ENCODE measurements around the gene EXOC5.
A peak's percentile ranks its signal among the peaks of the same experiment; 100 is the strongest.

EXOC5 gene

GRCh38 chr14:57277062-57277461 is 8.4 kb upstream of the EXOC5 start (continued):
- no peak for TF ChIP-seq ZNF426 (tag by site-specific recombination; IDR thresholded peaks at IDR 0.05)

GRCh38 chr14:57275023-57275664 is 6.4 kb upstream of the EXOC5 start:
- Histone ChIP-seq H3K9me3 (ENCODE audit: control insufficient read depth, insufficient read depth, low read depth, low read length) (no peaks in the 10 kb centered on the region), H3K4me1 (ENCODE audit: control insufficient read depth, insufficient read depth, low read length) (no peaks in the 10 kb centered on the region), H3K4me3 (ENCODE audit: low read depth, low read length) (no peak overlapping the region), H3K36me3 (ENCODE audit: control insufficient read depth in 2 of 2, insufficient read depth in 1 of 2, low read length in 2 of 2) (peaks cover 19 to 35% of the 10 kb centered on the region in 2 experiments), H3K27ac (ENCODE audit: extremely low read depth, low read depth, low read length) (no peak overlapping the region)
- TF ChIP-seq KLF10 (tag by site-specific recombination; IDR thresholded peaks at IDR 0.05) = no peak
- TF ChIP-seq ZNF596 (tag by site-specific recombination; IDR thresholded peaks at IDR 0.05) = peak; percentile 91
- ChIA-PET POLR2A (no interaction called here), CTCF (no interaction called here)

DNA sequence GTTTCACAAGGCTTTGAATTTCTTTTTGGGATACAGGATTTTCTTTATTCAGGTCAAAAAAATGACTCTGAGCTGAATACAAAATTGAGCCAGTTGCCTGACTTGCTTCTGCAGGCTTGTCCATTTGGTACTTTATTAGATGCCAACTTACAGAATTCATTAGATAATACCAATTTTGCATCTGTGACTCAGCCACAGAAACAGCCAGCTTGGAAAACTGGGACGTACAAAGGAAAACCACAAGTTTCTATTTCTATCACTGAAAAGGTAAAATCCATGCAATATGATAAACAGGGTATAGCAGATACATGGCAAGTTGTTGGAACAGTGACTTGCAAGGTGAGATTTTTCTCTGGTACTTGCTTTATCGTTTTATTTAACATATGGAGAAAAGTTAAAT is 5.8 kb upstream of the EXOC5 start:
- Histone ChIP-seq H3K4me3 (ENCODE audit: low read depth, low read length) (no peak overlapping the region), H3K9me3 (ENCODE audit: control insufficient read depth, insufficient read depth, low read depth, low read length) (no peaks in the 10 kb centered on the region), H3K36me3 (ENCODE audit: control insufficient read depth in 2 of 2, insufficient read depth in 1 of 2, low read length in 2 of 2) (peaks cover 19 to 32% of the 10 kb centered on the region in 2 experiments), H3K4me1 (ENCODE audit: control insufficient read depth, insufficient read depth, low read length) (no peaks in the 10 kb centered on the region), H3K27ac (ENCODE audit: extremely low read depth, low read depth, low read length) (no peak overlapping the region)
- CTCF ChIA-PET = no interaction called here
- TF ChIP-seq ZNF610 (tag by site-specific recombination; IDR thresholded peaks at IDR 0.05; ENCODE audit: borderline replicate concordance) (no peak), ZNF670 (tag by site-specific recombination; IDR thresholded peaks at IDR 0.05; ENCODE audit: low read depth) (no peak), ZNF138 (tag by site-specific recombination; IDR thresholded peaks at IDR 0.05; ENCODE audit: borderline replicate concordance) (no peak), ZSCAN18 (tag by site-specific recombination; IDR thresholded peaks at IDR 0.05) (no peak)
- POLR2A ChIA-PET = no interaction called here

DNA sequence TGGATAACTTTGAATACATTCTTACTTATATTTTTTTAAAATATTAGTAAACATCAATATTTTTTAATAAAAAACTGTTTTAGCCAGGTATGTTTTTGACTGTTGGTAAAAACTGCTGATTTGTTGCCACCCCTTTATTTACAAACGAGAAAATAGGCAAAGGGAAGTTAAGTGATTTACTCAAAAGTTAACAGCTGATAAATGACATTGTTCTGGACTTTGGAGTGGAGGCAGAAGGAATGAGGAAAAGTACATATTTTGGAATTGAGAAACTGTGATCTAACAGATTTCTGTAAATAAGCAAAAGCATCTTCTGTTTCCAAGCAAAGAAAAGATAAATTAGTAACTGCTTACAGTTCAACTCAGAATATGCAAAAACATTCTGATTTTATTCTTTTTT is 4.5 kb upstream of the EXOC5 start:
- Histone ChIP-seq H3K27ac (ENCODE audit: extremely low read depth, low read depth, low read length) (no peak overlapping the region), H3K36me3 (ENCODE audit: control insufficient read depth in 2 of 2, insufficient read depth in 1 of 2, low read length in 2 of 2) (peaks cover 19 to 26% of the 10 kb centered on the region in 2 experiments), H3K4me1 (ENCODE audit: control insufficient read depth, insufficient read depth, low read length) (no peaks in the 10 kb centered on the region), H3K9me3 (ENCODE audit: control insufficient read depth, insufficient read depth, low read depth, low read length) (no peaks in the 10 kb centered on the region), H3K4me3 (ENCODE audit: low read depth, low read length) (no peak overlapping the region)
- ChIA-PET CTCF (no interaction called here), POLR2A (no interaction called here)
- TF ChIP-seq ZNF513 (tag by site-specific recombination; IDR thresholded peaks at IDR 0.05) = no peak
- no peak for TF ChIP-seq TRIM28 (IDR thresholded peaks at IDR 0.05; ENCODE audit: borderline replicate concordance, low read length)
- TF ChIP-seq ZNF24 (tag by site-specific recombination; IDR thresholded peaks at IDR 0.05) = no peak
- TF ChIP-seq, protein P1, sequence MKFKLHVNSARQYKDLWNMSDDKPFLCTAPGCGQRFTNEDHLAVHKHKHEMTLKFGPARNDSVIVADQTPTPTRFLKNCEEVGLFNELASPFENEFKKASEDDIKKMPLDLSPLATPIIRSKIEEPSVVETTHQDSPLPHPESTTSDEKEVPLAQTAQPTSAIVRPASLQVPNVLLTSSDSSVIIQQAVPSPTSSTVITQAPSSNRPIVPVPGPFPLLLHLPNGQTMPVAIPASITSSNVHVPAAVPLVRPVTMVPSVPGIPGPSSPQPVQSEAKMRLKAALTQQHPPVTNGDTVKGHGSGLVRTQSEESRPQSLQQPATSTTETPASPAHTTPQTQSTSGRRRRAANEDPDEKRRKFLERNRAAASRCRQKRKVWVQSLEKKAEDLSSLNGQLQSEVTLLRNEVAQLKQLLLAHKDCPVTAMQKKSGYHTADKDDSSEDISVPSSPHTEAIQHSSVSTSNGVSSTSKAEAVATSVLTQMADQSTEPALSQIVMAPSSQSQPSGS (tag by site-specific recombination; IDR thresholded peaks at IDR 0.05; ENCODE audit: low read depth) = no peak
- no peak for TF ChIP-seq ZNF140 (tag by site-specific recombination; IDR thresholded peaks at IDR 0.05)
- no peak for TF ChIP-seq ZNF623 (tag by site-specific recombination; IDR thresholded peaks at IDR 0.05)
- TF ChIP-seq ZNF548 (tag by site-specific recombination; IDR thresholded peaks at IDR 0.05) = no peak
- TF ChIP-seq ZSCAN30 (tag by site-specific recombination; IDR thresholded peaks at IDR 0.05) = no peak
- no peak for TF ChIP-seq IKZF3 (tag by site-specific recombination; IDR thresholded peaks at IDR 0.05)
- no peak for TF ChIP-seq ZFP41 (tag by site-specific recombination; IDR thresholded peaks at IDR 0.05; ENCODE audit: borderline replicate concordance)
- no peak for TF ChIP-seq ZNF416 (tag by site-specific recombination; IDR thresholded peaks at IDR 0.05)
- TF ChIP-seq HOXA7 (CRISPR knock-in tag; IDR thresholded peaks at IDR 0.05; ENCODE audit: borderline replicate concordance) = no peak
- TF ChIP-seq ZNF174 (tag by site-specific recombination; IDR thresholded peaks at IDR 0.05) = no peak

Measured in HEK293 (cell line).